ENCODE data around the gene GSTT2B. TPM values are rescaled to one million over a fixed set of nuclear protein-coding genes. Genes with fewer than 3 reads are reported as not detected.
"Not testable (repeated sequence)": the region's sequence is repeated elsewhere in the genome, so short reads cannot be mapped to it uniquely, and the experiment has no call there.

GSTT2B gene
- 10 to 100 TPM in 1 of 3 donors, 1 to 10 TPM in 2; 4.3 to 16.1 (median 4.3) TPM for total RNA-seq

GRCh38 chr22:23961084-23961771 lies at the start of gene GSTT2B:
Gene GSTT2B (minus strand): TSS chr22:23961195. CDS start chr22:23961131, 64 bp downstream.
- DNase-seq (ENCODE audit: low spot score in 2 of 2); H3K27ac ChIP-seq; H3K9me3 ChIP-seq; H3K27me3 ChIP-seq; H3K36me3 ChIP-seq; intact Hi-C loops (cut with DNase I; ENCODE audit: low total_unique reads); H3K4me1 ChIP-seq: not testable (repeated sequence)
- peak within 1 kb of the TSS in 1 of 3 donors; percentile 47 for H3K4me3 ChIP-seq

- Histone ChIP-seq H3K4me3 (no peak overlapping the region), H3K9me3 (no peaks in the 10 kb centered on the region), H3K27me3 (no peaks in the 10 kb centered on the region), H3K27ac (no peak overlapping the region), H3K36me3 (no peaks in the 10 kb centered on the region), H3K4me1 (peaks cover 0 to 12% of the 10 kb centered on the region in 2 donors)
- TF ChIP-seq POLR2AphosphoS5 (IDR thresholded peaks at IDR 0.05) (no peak), POLR2A (IDR thresholded peaks at IDR 0.05) (no peak), CTCF (IDR thresholded peaks at IDR 0.05) (no peak)
- intact Hi-C loops (cut with DNase I; ENCODE audit: low total_unique reads): no loop called here
- no peak for DNase-seq (ENCODE audit: low spot score in 2 of 2)
Measured at GRCh38 chr22:24010018-24010391, 49.0 kb upstream of the GSTT2B start.

GRCh38 chr22:24009227-24010017 lies 48.4 kb upstream of the GSTT2B start:
- H3K4me3 ChIP-seq: no peak overlapping the region
- no peak overlapping the region for H3K27ac ChIP-seq
- no peaks in the 10 kb centered on the region for H3K27me3 ChIP-seq
- DNase-seq (ENCODE audit: low spot score in 2 of 2): no peak
- intact Hi-C loops (cut with DNase I; ENCODE audit: low total_unique reads): no loop called here
- no peaks in the 10 kb centered on the region for H3K36me3 ChIP-seq
- TF ChIP-seq CTCF (IDR thresholded peaks at IDR 0.05): no peak
- no peak for TF ChIP-seq POLR2A (IDR thresholded peaks at IDR 0.05)
- TF ChIP-seq POLR2AphosphoS5 (IDR thresholded peaks at IDR 0.05): no peak
- H3K9me3 ChIP-seq: no peaks in the 10 kb centered on the region
- peaks cover 0 to 13% of the 10 kb centered on the region in 2 donors for H3K4me1 ChIP-seq

- TF ChIP-seq POLR2A (IDR thresholded peaks at IDR 0.05) (no peak), POLR2AphosphoS5 (IDR thresholded peaks at IDR 0.05) (no peak), CTCF (IDR thresholded peaks at IDR 0.05) (no peak)
- Histone ChIP-seq H3K36me3 (no peaks in the 10 kb centered on the region), H3K4me1 (peaks cover 0 to 13% of the 10 kb centered on the region in 2 donors), H3K27ac (no peak overlapping the region), H3K4me3 (no peak overlapping the region), H3K9me3 (no peaks in the 10 kb centered on the region), H3K27me3 (no peaks in the 10 kb centered on the region)
- DNase-seq (ENCODE audit: low spot score in 2 of 2): no peak
- intact Hi-C loops (cut with DNase I; ENCODE audit: low total_unique reads): no loop called here
Measured at GRCh38 chr22:24008381-24009226, 47.6 kb upstream of the GSTT2B start.

GRCh38 chr22:24008022-24008283 lies 47.0 kb upstream of the GSTT2B start:
- Histone ChIP-seq H3K9me3 (no peaks in the 10 kb centered on the region), H3K4me3 (no peak overlapping the region), H3K27me3 (no peaks in the 10 kb centered on the region), H3K27ac (peak overlapping the region; percentile 56 to 62), H3K4me1 (peaks cover 0 to 13% of the 10 kb centered on the region in 2 donors), H3K36me3 (no peaks in the 10 kb centered on the region)
- no peak for TF ChIP-seq POLR2A (IDR thresholded peaks at IDR 0.05)
- no peak for TF ChIP-seq POLR2AphosphoS5 (IDR thresholded peaks at IDR 0.05)
- no peak for TF ChIP-seq CTCF (IDR thresholded peaks at IDR 0.05)
- DNase-seq (ENCODE audit: low spot score in 2 of 2): no peak
- intact Hi-C loops (cut with DNase I; ENCODE audit: low total_unique reads): no loop called here
